DOHH2 (cell line): ENCODE data around the gene PLB1.

ENCODE experiments used
- CTCF ChIP-seq: fragments of 200-600 bp; sonication (generic); IDR thresholded peaks from one replicate; pipeline ENCODE4 v1.5.1; 2014; ENCODE audit warnings: antibody characterized with exemption, mild to moderate bottlenecking, low read depth, low read length; ENCODE audit not compliant: poor library complexity, severe bottlenecking
- EZH2phosphoT487 ChIP-seq: fragments of 200-600 bp; sonication (generic); IDR thresholded peaks from 2 replicates; pipeline ENCODE4 v1.6.1; 2017; ENCODE audit warnings: borderline replicate concordance, mild to moderate bottlenecking, antibody characterized with exemption, low read length, moderate library complexity, mixed read lengths

GRCh38 chr2:28629910-28630309 lies 134.1 kb downstream of the PLB1 start:
- TF ChIP-seq CTCF = no peak
- no peak for TF ChIP-seq EZH2phosphoT487
